ENCODE data around the gene AGXT2. TPM values are rescaled to one million over a fixed set of nuclear protein-coding genes. Genes with fewer than 3 reads are reported as not detected.

AGXT2 gene
- total and polyA plus RNA-seq, 10 of the 15 experiments (the other 5 are each of a cell fraction or from before 2014, with no cell fraction given): not detected

DNA sequence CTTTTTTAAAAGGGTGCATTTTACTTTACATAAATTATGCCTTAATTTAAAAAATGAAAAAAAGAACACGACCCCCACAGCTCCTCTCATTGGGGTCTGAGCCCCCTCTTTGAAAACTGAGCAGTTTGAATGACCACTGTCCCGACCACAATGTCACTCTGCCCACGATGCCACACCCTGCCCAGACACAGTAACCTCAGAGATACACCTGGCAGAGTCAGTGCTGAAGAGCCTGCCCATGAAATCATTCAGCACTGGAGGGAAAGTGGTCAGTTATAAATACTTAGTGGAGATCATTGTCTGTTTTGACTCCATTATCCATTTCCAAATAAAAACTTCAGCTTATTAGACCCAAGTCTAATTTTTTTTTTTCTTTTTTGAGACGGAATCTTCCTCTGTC is 69.1 kb downstream of the AGXT2 start:
- Histone ChIP-seq H3K9ac (ENCODE audit: control insufficient read depth, insufficient read depth, low read length) (no peak overlapping the region), H3K4me2 (ENCODE audit: control insufficient read depth, insufficient read depth) (no peak overlapping the region), H3K4me1 (ENCODE audit: control insufficient read depth, insufficient read depth, low read length) (no peaks in the 10 kb centered on the region), H3K27ac (ENCODE audit: control insufficient read depth, insufficient read depth) (no peak overlapping the region), H3K4me3 (no peak overlapping the region), H3K36me3 (ENCODE audit: control insufficient read depth in 2 of 2, insufficient read depth in 2 of 2, low read length in 1 of 2) (no peaks in the 10 kb centered on the region), H3K79me2 (ENCODE audit: control insufficient read depth, insufficient read depth, low read length) (no peaks in the 10 kb centered on the region), H2AFZ (ENCODE audit: control insufficient read depth, low read depth, low read length) (no peak overlapping the region), H3K9me3 (replicated peaks; ENCODE audit: control insufficient read depth, insufficient read depth, low read length) (no peaks in the 10 kb centered on the region), H3K27me3 (replicated peaks in 1 of 2; ENCODE audit: control insufficient read depth in 2 of 2, insufficient read depth in 2 of 2, low read length in 1 of 2) (no peaks in the 10 kb centered on the region), H4K20me1 (ENCODE audit: control insufficient read depth, insufficient read depth) (no peaks in the 10 kb centered on the region)
- in situ Hi-C loops (cut with MboI): no loop called here
- CTCF ChIA-PET: interaction anchor here (1.3 to 3.6 kb wide), 3 partner anchors 20 to 24 kb away, joined by 3 to 22 read pairs (median 7); no protein-coding TSS in a partner anchor
- ATAC-seq: peak; percentile 89
- no peak for FAIRE-seq
- intact Hi-C loops (cut with micrococcal nuclease; ENCODE audit: unreplicated experiment): no loop called here
- POLR2A ChIA-PET: interaction anchor here (1.3 to 1.4 kb wide), 2 partner anchors 24 to 49 kb away, joined by 4 read pairs; partner anchors contain the start of gene DNAJC21
- DNase-seq (ENCODE audit: low read depth, low spot score): no peak
- TF ChIP-seq ZNF217 (IDR thresholded peaks at IDR 0.05) (no peak), YY1 (IDR thresholded peaks at IDR 0.05; ENCODE audit: low read depth, low read length) (no peak)
- no TSS peak for BruUV-seq (replicated peaks)
- RAD21 ChIA-PET (ENCODE audit: unreplicated experiment): interaction anchor here (1.5 to 1.9 kb wide), 3 partner anchors 19 to 24 kb away, joined by 5 to 7 read pairs (median 5); no protein-coding TSS in a partner anchor
- WGBS (ENCODE audit: insufficient coverage, insufficient replicate concordance, low lambda C conversion rate, missing lambda C conversion rate): 27% methylated on average over 4 of the region's 4 CpGs
- SMC1A ChIA-PET (ENCODE audit: uncharacterized antibody, unreplicated experiment): interaction anchor here (0.8 to 2.4 kb wide), 4 partner anchors 21 to 55 kb away, joined by 3 to 7 read pairs (median 4); no protein-coding TSS in a partner anchor

DNA sequence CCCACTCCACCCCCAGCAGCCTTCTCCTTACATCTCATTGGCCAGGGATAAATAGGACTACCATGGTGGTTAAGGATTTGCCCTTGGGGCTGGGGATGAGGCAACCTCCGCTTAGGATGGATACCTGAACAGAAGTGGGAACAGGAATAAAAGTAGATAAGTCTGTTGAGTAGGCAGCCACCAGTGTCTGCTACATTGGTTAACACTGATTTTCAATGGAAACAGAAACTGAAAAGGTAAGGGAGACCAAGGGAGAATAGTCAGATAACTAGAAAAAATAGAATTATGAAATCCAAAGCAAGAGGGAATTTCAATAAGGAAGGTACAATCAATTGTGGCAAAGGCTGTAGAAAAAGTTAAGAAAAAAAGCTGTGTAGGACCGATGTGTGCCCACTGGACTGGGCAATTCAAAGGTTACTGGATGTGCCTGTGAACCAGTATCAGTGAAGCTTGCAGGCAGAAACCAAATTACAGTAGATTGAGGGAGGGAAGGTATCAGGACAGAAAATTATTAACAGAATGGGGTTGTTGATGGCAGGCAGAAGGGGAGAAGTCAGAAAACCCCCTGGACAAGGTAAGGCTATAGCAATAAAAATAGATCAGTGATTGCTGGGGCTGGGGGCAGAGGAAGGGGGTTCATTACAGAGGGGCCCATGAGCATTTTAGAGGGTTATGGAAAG is 69.7 kb downstream of the AGXT2 start:
- H4K20me1 ChIP-seq (ENCODE audit: control insufficient read depth, insufficient read depth): no peaks in the 10 kb centered on the region
- H3K36me3 ChIP-seq (ENCODE audit: control insufficient read depth in 2 of 2, insufficient read depth in 2 of 2, low read length in 1 of 2): no peaks in the 10 kb centered on the region
- no peak overlapping the region for H2AFZ ChIP-seq (ENCODE audit: control insufficient read depth, low read depth, low read length)
- H3K27ac ChIP-seq (ENCODE audit: control insufficient read depth, insufficient read depth): no peak overlapping the region
- ChIA-PET SMC1A (ENCODE audit: uncharacterized antibody, unreplicated experiment) (interaction anchor here (0.8 to 2.4 kb wide), 4 partner anchors 19 to 54 kb away, joined by 3 to 7 read pairs (median 4); no protein-coding TSS in a partner anchor), POLR2A (interaction anchor here (1.3 to 1.4 kb wide), 2 partner anchors 24 to 48 kb away, joined by 4 read pairs; partner anchors contain the start of gene DNAJC21), CTCF (interaction anchor here (1.3 to 3.6 kb wide), 4 partner anchors 19 to 26 kb away, joined by 3 to 22 read pairs (median 10); no protein-coding TSS in a partner anchor), RAD21 (ENCODE audit: unreplicated experiment) (interaction anchor here (0.8 to 1.9 kb wide), 3 partner anchors 18 to 25 kb away, joined by 3 to 7 read pairs (median 5); no protein-coding TSS in a partner anchor)
- BruUV-seq (replicated peaks): no TSS peak
- ATAC-seq (peak; percentile 96), DNase-seq (ENCODE audit: low read depth, low spot score) (peak; percentile 35), FAIRE-seq (no peak)
- 2% methylated on average over 2 of the region's 2 CpGs for WGBS (ENCODE audit: insufficient coverage, insufficient replicate concordance, low lambda C conversion rate, missing lambda C conversion rate)
- H3K4me3 ChIP-seq: no peak overlapping the region
- no peaks in the 10 kb centered on the region for H3K9me3 ChIP-seq (replicated peaks; ENCODE audit: control insufficient read depth, insufficient read depth, low read length)
- intact Hi-C loops (cut with micrococcal nuclease; ENCODE audit: unreplicated experiment) (no loop called here), in situ Hi-C loops (cut with MboI) (no loop called here)
- no peak overlapping the region for H3K9ac ChIP-seq (ENCODE audit: control insufficient read depth, insufficient read depth, low read length)
- no peak overlapping the region for H3K4me2 ChIP-seq (ENCODE audit: control insufficient read depth, insufficient read depth)
- H3K79me2 ChIP-seq (ENCODE audit: control insufficient read depth, insufficient read depth, low read length): no peaks in the 10 kb centered on the region
- H3K4me1 ChIP-seq (ENCODE audit: control insufficient read depth, insufficient read depth, low read length): no peaks in the 10 kb centered on the region
- H3K27me3 ChIP-seq (replicated peaks in 1 of 2; ENCODE audit: control insufficient read depth in 2 of 2, insufficient read depth in 2 of 2, low read length in 1 of 2): no peaks in the 10 kb centered on the region
- TF ChIP-seq BHLHE40 (IDR thresholded peaks at IDR 0.05; ENCODE audit: borderline replicate concordance in 1 of 2, low read depth in 2 of 2, low read length in 1 of 2): peak in 1 of 2 experiments; percentile 25; a peak in 1 of 4 replicates
- TF ChIP-seq ATF7 (IDR thresholded peaks at IDR 0.05; ENCODE audit: low read depth): peak; percentile 63
- no peak for TF ChIP-seq ESRRA (IDR thresholded peaks at IDR 0.05; ENCODE audit: low read length)
- peak; percentile 56; the same call in 1 of the 2 replicates for TF ChIP-seq RELB (IDR thresholded peaks at IDR 0.05; ENCODE audit: low read depth)
- no peak for TF ChIP-seq JUNB (IDR thresholded peaks at IDR 0.05)
- no peak for TF ChIP-seq NRF1 (conservative IDR thresholded peaks at IDR 0.05; ENCODE audit: low read depth, low read length)
- TF ChIP-seq RAD51 (IDR thresholded peaks at IDR 0.05): no peak
- TF ChIP-seq RAD21 (IDR thresholded peaks at IDR 0.05; ENCODE audit: insufficient read depth, low read depth, low read length): no peak
- TF ChIP-seq CBFB (IDR thresholded peaks at IDR 0.05; ENCODE audit: low read depth): no peak
- peak; percentile 37; the same call in 1 of the 2 replicates for TF ChIP-seq NBN (IDR thresholded peaks at IDR 0.05)

All from GM12878 (cell line).